MM.1S (cell line): ENCODE data around the gene TNPO2.

ENCODE experiments used
- DNase-seq: peaks from one replicate; pipeline ENCODE4 v3.0.0-alpha.2; 2015
- H2AFZ ChIP-seq: fragments of 300-600 bp; sonication (generic); 2 replicates; pipeline ENCODE4 v1.6.0; 2016; ENCODE audit warnings: antibody characterized with exemption, low read length
- H3F3A ChIP-seq: fragments of 300-600 bp; sonication (generic); 2 replicates; pipeline ENCODE4 v1.6.1; 2016; ENCODE audit warnings: mild to moderate bottlenecking, antibody characterized with exemption, low read length, moderate library complexity, mixed read lengths; ENCODE audit not compliant: insufficient read depth
- H3K27ac ChIP-seq: fragments of 300-600 bp; sonication (generic); 2 replicates; pipeline ENCODE4 v1.5.1; 2016; ENCODE audit warnings: mild to moderate bottlenecking, low read length
- H3K27me3 ChIP-seq: fragments of 300-600 bp; sonication (generic); replicated peaks from 2 replicates; pipeline ENCODE4 v1.6.0; 2016; ENCODE audit warnings: low read length; ENCODE audit not compliant: insufficient read depth
- H3K36me3 ChIP-seq: fragments of 300-600 bp; sonication (generic); replicated peaks from 2 replicates; pipeline ENCODE4 v1.6.1; 2016; ENCODE audit warnings: mild to moderate bottlenecking, low read length, mixed read lengths; ENCODE audit not compliant: insufficient read depth
- H3K4me1 ChIP-seq: fragments of 300-600 bp; sonication (generic); 2 replicates; pipeline ENCODE4 v1.6.1; 2016; ENCODE audit warnings: low read length, mixed read lengths
- H3K4me2 ChIP-seq: fragments of 300-600 bp; sonication (generic); 2 replicates; pipeline ENCODE4 v1.6.0; 2016; ENCODE audit warnings: low read depth, low read length
- H3K4me3 ChIP-seq: fragments of 300-600 bp; sonication (generic); 2 replicates; pipeline ENCODE4 v1.5.1; 2016; ENCODE audit warnings: low read length, mixed read lengths
- H3K79me2 ChIP-seq: fragments of 300-600 bp; sonication (generic); 2 replicates; pipeline ENCODE4 v1.6.1; 2016; ENCODE audit warnings: mixed run types, low read length, mixed read lengths
- H3K9ac ChIP-seq: fragments of 300-600 bp; sonication (generic); 2 replicates; pipeline ENCODE4 v1.6.1; 2016; ENCODE audit warnings: low read length, mixed read lengths
- H3K9me2 ChIP-seq: fragments of 300-600 bp; sonication (generic); replicated peaks from 2 replicates; pipeline ENCODE4 v1.6.1; 2016; ENCODE audit warnings: mild to moderate bottlenecking, low read length, mixed read lengths; ENCODE audit not compliant: insufficient read depth
- H3K9me3 ChIP-seq: fragments of 300-600 bp; sonication (generic); replicated peaks from 2 replicates; pipeline ENCODE4 v1.6.1; 2016; ENCODE audit warnings: mild to moderate bottlenecking, low read length, mixed read lengths; ENCODE audit not compliant: insufficient read depth
- H4K20me1 ChIP-seq: fragments of 300-600 bp; sonication (generic); 2 replicates; pipeline ENCODE4 v1.6.1; 2016; ENCODE audit warnings: mild to moderate bottlenecking, low read length, moderate library complexity, mixed read lengths; ENCODE audit not compliant: insufficient read depth
- CTCF ChIP-seq: fragments of 300-600 bp; sonication (generic); IDR thresholded peaks from 2 replicates; pipeline ENCODE4 v1.5.1; 2016; ENCODE audit warnings: antibody characterized with exemption, low read length, mixed read lengths
- EZH2 ChIP-seq: fragments of 300-600 bp; sonication (generic); optimal IDR thresholded peaks from 2 replicates; pipeline ENCODE3; 2017; ENCODE audit warnings: low read depth, mild to moderate bottlenecking, antibody characterized with exemption, low read length, mixed read lengths
- EZH2phosphoT487 ChIP-seq: fragments of 300-600 bp; sonication (generic); IDR thresholded peaks from 2 replicates; pipeline ENCODE4 v1.6.1; 2018; ENCODE audit warnings: antibody characterized with exemption, low read length

Gene TNPO2

GRCh38 chr19:12675399-12675798 is 48.3 kb downstream of the TNPO2 start:
- H3K9ac ChIP-seq: no peak overlapping the region
- no peaks in the 10 kb centered on the region for H3K9me3 ChIP-seq
- H3K36me3 ChIP-seq: peaks cover 10% of the 10 kb centered on the region; the same call in 1 of the 2 replicates
- H3K27ac ChIP-seq: no peak overlapping the region
- H3K9me2 ChIP-seq: no peaks in the 10 kb centered on the region
- no peak overlapping the region for H2AFZ ChIP-seq
- H3K4me3 ChIP-seq: no peak overlapping the region
- H3K4me1 ChIP-seq: peaks cover 3% of the 10 kb centered on the region
- no peak for DNase-seq
- H3K4me2 ChIP-seq: no peak overlapping the region
- H3K27me3 ChIP-seq: no peaks in the 10 kb centered on the region
- H3F3A ChIP-seq: 0 out of 2 replicates have a peak, but pooled peaks cover 6% of the 10 kb centered on the region
- 0 out of 2 replicates have a peak, but pooled peaks cover 5% of the 10 kb centered on the region for H4K20me1 ChIP-seq
- no peak for TF ChIP-seq CTCF
- no peak for TF ChIP-seq EZH2
- TF ChIP-seq EZH2phosphoT487: no peak
- peaks cover 40% of the 10 kb centered on the region for H3K79me2 ChIP-seq

- H3K4me3 ChIP-seq: no peak overlapping the region
- no peaks in the 10 kb centered on the region for H3K9me2 ChIP-seq
- TF ChIP-seq EZH2 (no peak), EZH2phosphoT487 (no peak), CTCF (no peak)
- H3F3A ChIP-seq: 0 out of 2 replicates have a peak, but pooled peaks cover 6% of the 10 kb centered on the region
- DNase-seq: no peak
- no peaks in the 10 kb centered on the region for H3K27me3 ChIP-seq
- no peak overlapping the region for H3K27ac ChIP-seq
- peaks cover 5% of the 10 kb centered on the region; the same call in 1 of the 2 replicates for H3K36me3 ChIP-seq
- H3K9me3 ChIP-seq: no peaks in the 10 kb centered on the region
- H3K79me2 ChIP-seq: peaks cover 49% of the 10 kb centered on the region
- H4K20me1 ChIP-seq: 0 out of 2 replicates have a peak, but pooled peaks cover 5% of the 10 kb centered on the region
- H3K9ac ChIP-seq: no peak overlapping the region
- no peak overlapping the region for H2AFZ ChIP-seq
- peaks cover 14% of the 10 kb centered on the region for H3K4me1 ChIP-seq
- no peak overlapping the region for H3K4me2 ChIP-seq
These were observed 51.0 kb downstream of the TNPO2 start for GRCh38 chr19:12672744-12673143.

- Histone ChIP-seq H3K9me3 (no peaks in the 10 kb centered on the region), H3K4me2 (peak overlapping the region; percentile 83), H3K79me2 (peaks cover 61% of the 10 kb centered on the region), H3K27ac (peak overlapping the region; percentile 87; the same call in 1 of the 2 replicates), H3K36me3 (no peaks in the 10 kb centered on the region), H3K27me3 (no peaks in the 10 kb centered on the region), H3K4me1 (peaks cover 22% of the 10 kb centered on the region), H3F3A (no peaks in the 10 kb centered on the region), H3K9ac (peak overlapping the region; percentile 96), H4K20me1 (no peaks in the 10 kb centered on the region), H3K9me2 (no peaks in the 10 kb centered on the region), H3K4me3 (peak overlapping the region; percentile 97), H2AFZ (peak overlapping the region; percentile 94)
- TF ChIP-seq EZH2phosphoT487 (no peak), EZH2 (no peak), CTCF (no peak)
- no peak for DNase-seq
These were observed 53.4 kb downstream of the TNPO2 start for GRCh38 chr19:12670159-12670928.
